HG03139 (cell line): Measurements from ENCODE around the gene DAPK3.
"Not testable (repeated sequence)": the region's sequence is repeated elsewhere in the genome, so short reads cannot be mapped to it uniquely, and the experiment has no call there.

ENCODE experiments used
- ATAC-seq: cut with Tn5 transposase; IDR thresholded peaks from one replicate; pipeline ENCODE4 v1.9.1; 2021; ENCODE audit not compliant: unreplicated experiment

The DAPK3 gene

GRCh38 chr19:3970808-3971598, at the start of gene DAPK3:
DAPK3 (minus strand) TSS chr19:3971099; CDS start chr19:3969735, 1,364 bp downstream.
- peak; percentile 92 for ATAC-seq

- no peak for ATAC-seq
Measured at GRCh38 chr19:4019578-4019977, 48.7 kb upstream of the DAPK3 start.

DNA sequence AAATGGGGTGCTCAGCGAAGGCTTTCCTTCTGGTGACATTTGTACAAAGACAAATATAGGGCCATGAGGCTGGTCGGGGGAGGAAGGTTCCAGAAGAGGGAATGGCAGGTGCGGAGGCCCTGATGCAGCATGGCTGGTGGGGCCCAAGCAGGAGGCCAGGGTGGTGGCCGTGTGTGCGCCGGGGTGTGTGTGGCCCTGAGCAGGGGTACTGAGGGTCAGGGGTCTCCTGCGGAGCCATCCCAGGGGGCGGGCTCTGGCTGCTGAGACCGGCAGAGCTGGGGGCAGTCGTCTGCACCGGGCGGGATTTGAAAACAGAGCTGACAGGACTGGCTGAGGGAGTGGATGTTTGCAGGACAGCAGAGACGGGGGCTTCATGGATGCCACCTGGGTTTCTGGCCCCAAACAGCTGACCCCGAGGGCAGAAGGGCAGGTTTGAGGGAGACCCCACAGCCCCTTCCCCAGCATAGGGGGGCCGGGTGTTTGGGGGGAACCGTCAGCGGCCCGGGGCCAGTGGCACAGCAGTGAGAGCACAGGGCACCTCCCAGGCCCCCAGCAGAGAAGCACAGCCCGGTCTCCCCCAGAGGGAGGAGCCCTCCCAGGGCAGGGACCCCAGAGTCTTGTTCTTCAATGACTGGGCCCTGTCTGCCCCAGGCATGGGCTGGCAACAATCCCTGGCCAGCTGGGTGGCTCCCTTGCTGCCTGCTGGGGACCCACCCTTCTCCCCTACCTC, 48.0 kb upstream of the DAPK3 start:
- ATAC-seq: no peak

DNA sequence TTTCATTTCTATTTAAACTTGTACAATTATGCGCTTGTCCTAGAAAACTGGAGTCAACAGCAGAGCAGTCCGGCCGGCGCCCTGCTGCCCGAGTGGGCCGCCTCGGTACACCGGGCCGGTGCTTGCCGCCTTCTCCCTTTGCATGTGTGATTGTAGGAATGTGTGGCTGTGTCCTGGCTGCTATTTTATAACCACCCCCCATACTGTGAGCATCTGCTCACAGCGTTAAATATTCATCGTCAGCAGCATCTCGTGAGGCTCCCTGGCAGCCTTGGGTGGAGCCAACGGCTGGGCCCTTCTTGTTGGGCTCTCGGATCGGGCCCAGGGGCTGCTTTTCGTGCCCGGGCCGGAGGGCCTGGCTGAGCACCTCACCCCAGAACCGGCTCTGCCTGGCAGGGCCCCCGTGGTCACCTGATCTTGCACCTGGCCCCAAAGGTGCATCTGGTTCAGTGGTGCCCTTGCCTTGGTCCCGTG, 47.3 kb upstream of the DAPK3 start:
- no peak for ATAC-seq

GRCh38 chr19:4016903-4017638, 46.2 kb upstream of the DAPK3 start:
- no peak for ATAC-seq

DNA sequence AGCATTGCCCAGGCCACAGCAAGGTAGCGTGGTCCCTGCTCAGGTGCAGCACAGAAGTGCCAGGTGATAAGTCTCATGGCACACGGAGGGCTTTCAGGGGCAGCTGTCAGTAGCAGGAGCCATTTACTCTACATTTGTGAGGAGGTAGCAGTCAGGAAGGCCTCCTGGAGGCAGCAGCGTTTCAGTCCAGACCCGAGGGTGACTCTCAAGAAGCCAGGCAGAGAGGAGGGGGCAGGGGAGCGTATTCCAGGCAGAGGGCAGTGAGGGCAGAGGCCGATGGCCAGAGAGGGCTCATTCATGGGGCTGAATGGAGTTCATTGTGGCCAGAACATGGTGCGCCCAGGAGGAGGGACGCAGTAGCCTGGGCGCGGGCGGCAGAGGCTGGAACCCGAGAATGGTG, 45.6 kb upstream of the DAPK3 start:
- ATAC-seq: no peak

DNA sequence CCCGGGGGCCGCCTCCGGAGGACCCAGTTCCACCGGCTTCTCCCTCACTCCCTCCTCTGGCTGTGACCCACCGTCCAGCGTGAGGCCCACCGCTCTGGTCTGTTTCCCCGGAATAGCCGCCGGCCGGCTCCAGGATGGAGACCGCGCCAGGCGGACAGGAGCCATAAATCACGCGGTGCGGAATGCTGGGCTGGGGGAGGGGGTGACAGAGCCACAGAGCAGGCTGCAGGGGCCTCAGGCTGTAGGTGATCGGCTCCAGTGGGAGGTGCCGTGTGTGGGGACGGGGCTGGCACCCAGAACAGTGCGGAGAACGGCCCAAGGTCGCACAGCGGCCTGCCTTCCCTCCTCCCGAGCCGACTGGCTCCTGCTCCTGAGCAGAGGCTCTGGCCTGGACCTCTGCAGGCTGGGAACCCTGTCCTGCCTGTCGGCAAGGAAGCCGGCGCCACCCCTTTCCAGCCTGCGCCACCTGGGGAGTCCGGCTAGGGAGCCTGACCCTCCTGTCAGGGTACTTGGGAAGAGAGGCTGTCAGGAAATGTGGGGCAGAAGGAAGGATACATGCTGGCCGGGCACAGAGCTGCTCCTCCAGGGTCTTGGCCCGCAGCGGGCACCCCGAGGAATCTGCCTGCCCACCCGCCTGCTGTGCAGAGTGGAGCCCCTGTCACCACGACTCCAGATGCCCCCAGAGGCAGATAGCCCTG, 45.0 kb upstream of the DAPK3 start:
- ATAC-seq: no peak

- ATAC-seq: no peak
Measured at GRCh38 chr19:4014541-4015491, 43.9 kb upstream of the DAPK3 start.

- no peak for ATAC-seq
Measured at GRCh38 chr19:4013886-4014540, 43.1 kb upstream of the DAPK3 start.

DNA sequence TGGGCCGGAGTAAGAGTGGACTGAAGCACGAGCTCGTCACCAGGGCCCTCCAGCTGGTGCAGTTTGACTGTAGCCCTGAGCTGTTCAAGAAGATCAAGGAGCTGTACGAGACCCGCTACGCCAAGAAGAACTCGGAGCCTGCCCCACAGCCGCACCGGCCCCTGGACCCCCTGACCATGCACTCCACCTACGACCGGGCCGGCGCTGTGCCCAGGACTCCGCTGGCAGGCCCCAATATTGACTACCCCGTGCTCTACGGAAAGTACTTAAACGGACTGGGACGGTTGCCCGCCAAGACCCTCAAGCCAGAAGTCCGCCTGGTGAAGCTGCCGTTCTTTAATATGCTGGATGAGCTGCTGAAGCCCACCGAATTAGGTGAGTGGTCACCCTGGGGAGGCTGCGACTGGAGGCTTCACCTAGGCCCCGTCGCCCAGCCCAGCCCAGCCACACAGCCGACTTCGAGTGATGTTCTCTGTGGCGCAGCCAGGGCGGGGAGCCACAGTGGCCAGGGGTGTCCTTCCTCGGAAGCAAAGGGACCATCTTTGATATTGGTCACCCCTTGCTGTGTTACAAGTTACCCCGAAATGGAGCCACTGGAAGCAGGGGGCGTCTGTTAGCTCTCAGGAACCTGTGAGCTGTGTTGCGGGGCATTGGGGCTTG, 42.2 kb upstream of the DAPK3 start:
- ATAC-seq: no peak

GRCh38 chr19:4012092-4012974, 41.4 kb upstream of the DAPK3 start:
- no peak for ATAC-seq

- ATAC-seq: not testable (repeated sequence)
Measured at GRCh38 chr19:4011430-4011829, 40.5 kb upstream of the DAPK3 start.

DNA sequence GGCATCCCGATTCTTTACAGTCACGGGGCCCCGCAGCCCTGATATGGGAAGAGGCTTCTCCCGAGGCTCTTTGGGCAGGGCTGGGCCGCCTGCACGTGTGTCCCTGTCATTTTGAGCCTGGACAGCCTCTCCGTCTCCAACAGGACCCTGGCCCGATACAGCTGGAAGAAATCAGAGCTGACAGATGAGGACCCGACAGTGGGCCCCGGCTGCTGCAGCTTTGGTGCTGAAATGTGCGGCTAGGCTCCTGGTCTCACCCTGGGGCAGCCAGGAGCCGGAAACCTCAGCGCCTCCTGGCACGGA, 39.9 kb upstream of the DAPK3 start:
- ATAC-seq: no peak

GRCh38 chr19:4009990-4010807, 39.3 kb upstream of the DAPK3 start:
- no peak for ATAC-seq

DNA sequence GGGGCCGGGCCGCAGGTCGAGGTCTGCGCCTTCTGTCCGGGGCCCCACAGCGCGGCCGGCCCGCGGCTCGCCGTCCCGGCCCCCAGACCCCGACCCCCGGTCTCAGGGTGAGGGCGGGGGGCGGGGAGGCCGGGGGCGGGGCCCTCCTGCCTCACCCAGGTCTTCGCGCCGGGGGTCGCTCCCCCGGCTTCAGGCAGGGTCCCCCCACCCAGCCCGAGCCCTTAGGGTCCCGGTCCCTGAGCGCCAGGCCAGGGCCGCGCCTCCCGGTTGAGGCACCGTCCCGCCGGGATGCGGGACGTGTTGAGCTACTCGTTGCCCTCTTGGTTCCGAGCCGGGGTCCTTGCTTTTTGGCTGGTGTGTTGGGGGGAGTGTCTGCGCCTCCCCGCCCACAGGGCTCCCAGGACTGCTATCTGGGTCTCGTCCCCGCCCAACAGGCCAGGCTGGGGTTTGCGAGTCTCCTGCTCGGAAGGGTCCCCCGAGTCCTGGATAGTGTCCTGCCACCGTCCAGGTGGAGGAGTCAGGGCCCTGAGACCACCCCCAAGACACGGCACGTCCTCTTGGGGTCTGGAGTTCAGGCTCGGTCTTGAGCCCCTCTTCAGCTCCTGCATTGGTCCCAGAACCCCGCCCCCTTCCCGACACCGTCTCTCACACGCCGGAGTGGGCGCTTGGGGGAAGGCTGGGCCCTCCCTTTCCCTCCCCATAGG, 37.1 kb upstream of the DAPK3 start:
- ATAC-seq: no peak

- peak; percentile 75 for ATAC-seq
Measured at GRCh38 chr19:4007021-4007835, 36.3 kb upstream of the DAPK3 start, which contains the start of gene PIAS4. PIAS4 (plus strand) TSS chr19:4007736; CDS start chr19:4007761, 25 bp downstream.
